GM10248 (cell line): ENCODE results near the gene RAB33B.
"Not testable (repeated sequence)": the region's sequence is repeated elsewhere in the genome, so short reads cannot be mapped to it uniquely, and the experiment has no call there.

ENCODE experiments used
- CTCF ChIA-PET: fragments of 300-600 bp; sonication (Branson Sonifier 250); formaldehyde crosslinking; extraction: SDS; loops from one replicate; lab custom pipeline; 2021; ENCODE audit warnings: antibody characterized with exemption; lab: Yijun Ruan, JAX
- POLR2A ChIA-PET: fragments of 350-650 bp; sonication (Branson Sonifier 250); formaldehyde crosslinking; extraction: SDS; loops from one replicate; lab custom pipeline; 2020; ENCODE audit warnings: antibody characterized with exemption; lab: Yijun Ruan, JAX
- DNase-seq: peaks from one replicate; pipeline ENCODE4 v3.0.0; 2012; ENCODE audit errors: extremely low spot score
- TF ChIP-seq, protein P1 (sequence below): IDR thresholded peaks from 2 replicates; pipeline ENCODE4 v1.5.1; 2012; ENCODE audit warnings: mild to moderate bottlenecking, low read depth; ENCODE audit errors: extremely low read depth, missing control alignments, control extremely low read depth

Gene RAB33B

DNA sequence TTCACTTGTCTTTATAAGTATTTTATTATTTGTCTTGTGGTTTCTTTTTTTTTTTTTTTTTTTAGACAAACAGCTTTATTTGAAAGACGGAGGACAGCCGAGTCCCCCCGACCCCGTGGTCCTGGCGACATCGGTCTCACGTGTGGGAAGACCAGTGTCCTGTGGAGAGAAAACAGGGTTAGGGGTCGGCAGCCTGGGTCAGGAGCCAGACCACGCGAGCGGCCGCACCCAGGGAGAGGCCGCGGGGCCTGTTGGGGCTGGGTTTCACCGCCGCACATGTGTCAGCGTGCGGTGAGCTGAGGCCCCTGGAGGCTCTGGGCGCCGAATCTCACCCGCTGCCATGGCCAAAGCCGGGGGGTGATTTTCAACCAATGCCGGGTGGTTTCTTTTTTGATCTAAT is 17.8 kb upstream of the RAB33B start:
- no peak for DNase-seq
- TF ChIP-seq, protein P1, sequence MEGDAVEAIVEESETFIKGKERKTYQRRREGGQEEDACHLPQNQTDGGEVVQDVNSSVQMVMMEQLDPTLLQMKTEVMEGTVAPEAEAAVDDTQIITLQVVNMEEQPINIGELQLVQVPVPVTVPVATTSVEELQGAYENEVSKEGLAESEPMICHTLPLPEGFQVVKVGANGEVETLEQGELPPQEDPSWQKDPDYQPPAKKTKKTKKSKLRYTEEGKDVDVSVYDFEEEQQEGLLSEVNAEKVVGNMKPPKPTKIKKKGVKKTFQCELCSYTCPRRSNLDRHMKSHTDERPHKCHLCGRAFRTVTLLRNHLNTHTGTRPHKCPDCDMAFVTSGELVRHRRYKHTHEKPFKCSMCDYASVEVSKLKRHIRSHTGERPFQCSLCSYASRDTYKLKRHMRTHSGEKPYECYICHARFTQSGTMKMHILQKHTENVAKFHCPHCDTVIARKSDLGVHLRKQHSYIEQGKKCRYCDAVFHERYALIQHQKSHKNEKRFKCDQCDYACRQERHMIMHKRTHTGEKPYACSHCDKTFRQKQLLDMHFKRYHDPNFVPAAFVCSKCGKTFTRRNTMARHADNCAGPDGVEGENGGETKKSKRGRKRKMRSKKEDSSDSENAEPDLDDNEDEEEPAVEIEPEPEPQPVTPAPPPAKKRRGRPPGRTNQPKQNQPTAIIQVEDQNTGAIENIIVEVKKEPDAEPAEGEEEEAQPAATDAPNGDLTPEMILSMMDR: no peak
- POLR2A ChIA-PET: no interaction called here
- CTCF ChIA-PET: no interaction called here

DNA sequence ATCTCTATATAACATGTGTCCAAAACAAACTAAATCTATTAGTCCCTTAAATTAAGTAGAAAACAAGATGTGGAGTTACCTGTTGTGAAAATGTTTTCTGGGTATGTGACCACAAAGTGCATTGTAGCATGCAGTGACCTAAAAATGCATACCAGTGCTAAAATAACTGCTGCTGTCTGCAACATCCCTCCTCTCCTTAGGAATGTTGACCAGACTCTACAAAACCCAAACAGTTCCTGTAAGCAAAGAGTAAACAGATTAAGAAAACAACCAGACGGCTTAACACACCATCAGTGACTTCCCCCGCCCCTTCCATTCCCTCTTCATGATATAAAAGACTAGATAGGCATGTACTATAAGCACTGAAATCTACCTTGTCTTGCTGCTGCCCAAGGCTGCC is 15.8 kb upstream of the RAB33B start:
- TF ChIP-seq, protein P1: no peak
- POLR2A ChIA-PET: no interaction called here
- CTCF ChIA-PET: interaction anchor here (1.4 kb wide), 1 partner anchor 93 kb away, joined by 3 read pairs; no protein-coding TSS in a partner anchor
- no peak for DNase-seq

DNA sequence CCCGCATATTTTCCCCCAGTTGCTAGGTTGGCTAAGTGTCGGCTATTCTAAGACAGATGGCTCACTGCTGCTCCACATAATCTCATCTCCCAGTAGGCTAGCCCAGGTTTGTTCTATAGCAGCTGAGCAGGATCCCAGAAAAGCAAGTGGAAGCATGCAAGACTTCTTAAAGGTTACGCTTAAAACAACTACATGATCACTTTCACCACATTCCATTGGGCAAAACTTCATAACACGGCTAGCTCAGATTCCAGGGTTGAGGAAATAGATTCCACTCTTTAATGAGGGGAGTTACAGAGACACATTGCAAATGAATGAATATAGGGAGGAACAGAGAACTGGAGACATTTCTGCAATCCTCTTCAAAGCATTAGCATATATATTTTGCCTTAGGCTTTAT is 12.9 kb upstream of the RAB33B start:
- no peak for DNase-seq
- CTCF ChIA-PET: no interaction called here
- POLR2A ChIA-PET: no interaction called here
- TF ChIP-seq, protein P1: no peak

DNA sequence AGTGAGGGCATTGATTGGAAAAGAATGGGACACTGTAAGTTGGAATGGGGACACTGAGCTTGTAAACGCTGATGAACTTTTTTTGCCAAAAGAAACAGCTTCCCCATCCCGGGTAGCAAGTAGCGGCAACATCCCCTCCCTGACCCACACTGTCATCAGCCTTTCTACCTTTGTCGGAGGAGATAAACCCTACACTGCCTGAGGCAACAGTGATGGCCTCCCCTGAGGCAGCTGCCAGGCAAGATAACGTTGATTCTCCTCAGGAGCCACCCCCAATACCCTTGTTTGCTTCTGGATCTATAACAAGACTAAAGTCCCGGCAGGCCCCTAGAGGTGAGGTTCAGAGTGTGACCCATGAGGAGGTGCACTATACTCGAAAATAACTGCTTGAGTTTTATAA is 10.3 kb upstream of the RAB33B start:
- TF ChIP-seq, protein P1: no peak
- CTCF ChIA-PET: interaction anchor here (1.4 kb wide), 1 partner anchor 9 kb away, joined by 3 read pairs; no protein-coding TSS in a partner anchor
- DNase-seq: no peak
- POLR2A ChIA-PET: no interaction called here

DNA sequence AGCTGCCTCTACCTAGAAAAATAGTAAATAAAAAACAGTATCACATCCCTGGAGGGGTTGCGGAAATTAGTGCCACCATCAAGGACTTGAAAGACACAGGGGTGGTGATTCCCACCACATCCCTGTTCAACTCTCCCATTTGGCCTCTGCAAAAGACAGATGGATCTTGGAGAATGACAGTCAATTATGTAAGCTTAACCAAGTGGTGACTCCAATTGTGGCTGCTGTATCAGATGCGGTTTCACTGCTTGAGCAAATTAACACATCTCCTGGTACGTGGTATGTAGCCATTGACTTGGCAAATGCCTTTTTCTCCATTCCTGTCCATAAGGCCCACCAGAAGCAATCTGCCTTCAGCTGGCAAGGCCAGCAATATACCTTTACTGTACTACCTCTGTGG is 9.0 kb upstream of the RAB33B start:
- DNase-seq, POLR2A ChIA-PET: not testable (repeated sequence)
- CTCF ChIA-PET: interaction anchor here (1.4 kb wide), 1 partner anchor 8 kb away, joined by 3 read pairs; no protein-coding TSS in a partner anchor

DNA sequence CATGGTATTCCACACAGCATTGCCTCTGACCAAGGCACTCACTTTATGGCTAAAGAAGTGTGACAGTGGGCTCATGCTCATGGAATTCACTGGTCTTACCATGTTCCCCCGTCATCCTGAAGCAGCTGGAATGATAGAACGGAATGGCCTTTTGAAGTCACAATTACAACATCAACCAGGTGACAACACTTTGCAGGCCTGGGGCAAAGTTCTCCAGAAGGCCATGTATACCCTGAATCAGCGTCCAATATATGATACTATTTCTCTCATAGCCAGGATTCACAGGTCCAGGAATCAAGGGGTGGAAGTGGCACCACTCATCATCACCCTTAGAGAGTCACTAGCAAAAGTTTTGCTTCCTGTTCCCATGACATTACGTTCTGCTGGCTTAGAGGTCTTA is 6.8 kb upstream of the RAB33B start:
- CTCF ChIA-PET, DNase-seq, POLR2A ChIA-PET: not testable (repeated sequence)

DNA sequence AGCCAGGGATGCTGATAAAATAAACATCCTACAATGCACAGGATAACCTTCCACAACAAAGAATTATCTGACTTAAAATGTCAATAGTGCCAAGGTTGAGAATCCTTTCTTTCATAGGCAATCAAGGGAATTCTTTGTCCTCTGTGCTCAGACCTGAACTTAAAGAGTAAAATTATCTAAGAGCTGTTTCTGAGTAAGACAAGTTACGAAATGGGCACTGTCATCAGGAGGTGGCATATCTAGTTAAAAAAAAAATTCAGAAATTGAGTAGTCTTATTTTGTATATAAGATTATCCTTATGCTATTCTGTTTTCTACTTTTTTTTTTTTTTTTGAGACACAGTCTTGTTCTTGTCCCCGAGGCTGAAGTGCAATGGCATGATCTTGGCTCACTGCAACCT is 3.3 kb upstream of the RAB33B start:
- DNase-seq: no peak
- TF ChIP-seq, protein P1: no peak
- ChIA-PET CTCF (no interaction called here), POLR2A (no interaction called here)

DNA sequence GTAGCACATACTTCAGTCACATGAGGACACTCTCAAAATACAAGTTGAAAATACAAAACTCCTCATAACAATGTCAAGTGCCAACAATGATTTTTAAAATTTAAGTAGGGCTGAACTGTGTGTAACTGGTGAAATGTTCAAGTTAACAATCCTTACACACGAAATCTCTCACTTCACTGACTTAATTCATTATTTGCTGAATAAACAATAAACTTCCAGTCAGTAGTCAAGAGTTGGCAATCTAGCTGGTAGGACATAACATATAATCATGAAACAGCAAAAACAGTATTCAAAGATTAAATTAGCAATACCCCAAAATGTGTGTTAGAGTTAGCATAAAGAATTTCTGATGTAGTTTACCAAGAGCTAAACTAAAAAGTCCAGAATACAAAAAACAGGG is 1.9 kb upstream of the RAB33B start:
- TF ChIP-seq, protein P1: no peak
- DNase-seq: no peak
- CTCF ChIA-PET: interaction anchor here (0.7 to 0.8 kb wide), 2 partner anchors 17 to 19 kb away, joined by 3 read pairs; no protein-coding TSS in a partner anchor
- POLR2A ChIA-PET: no interaction called here
